HCT116 (cell line): Measurements from ENCODE around the gene ACKR3. TPM values are rescaled to one million over a fixed set of nuclear protein-coding genes. Genes with fewer than 3 reads are reported as not detected.

Source experiments
- ATAC-seq: fragments of 200-7000 bp; cut with Tn5 transposase; 2 replicates; pipeline ENCODE4 v1.9.1; 2020; ENCODE audit warnings: mild to moderate bottlenecking, moderate library complexity
- BruUV-seq: library from RNA; stranded (reverse); fragments of 400-500 nt; replicated peaks from 2 replicates; lab custom pipeline; 2021; lab: Mats Ljungman, UMichigan
- CTCF ChIA-PET: fragments of 300-600 bp; sonication (Branson Sonifier 250); formaldehyde crosslinking; loops from one replicate; lab custom pipeline; 2021; ENCODE audit warnings: antibody characterized with exemption; lab: Charles Lee
- POLR2A ChIA-PET: fragments of 300-600, 350-600 bp; sonication (Branson Sonifier 250); formaldehyde crosslinking; loops from one replicate; lab custom pipeline; 2021; ENCODE audit warnings: antibody characterized with exemption; lab: Charles Lee
- RAD21 ChIA-PET, 2 experiments: fragments of 300-600 bp; sonication (Branson Sonifier 250); formaldehyde crosslinking; loops; one replicate each; lab custom pipeline; 2023; ENCODE audit warnings: low total read pairs in 2 of 2; ENCODE audit not compliant: uncharacterized antibody in 2 of 2, unreplicated experiment in 2 of 2, low non-redundant PET in 1 of 2; lab: Charles Lee
- DNase-seq: peaks from one replicate; pipeline ENCODE4 v3.0.0-alpha.2; 2010; ENCODE audit warnings: low read depth, low spot score
- H2AFZ ChIP-seq: fragments of 200-600 bp; shearing (Covaris generic), sonication (generic); 2 replicates; pipeline ENCODE4 v1.6.1; 2017; ENCODE audit warnings: low read depth, mixed run types, mixed read lengths, antibody characterized with exemption, low read length; ENCODE audit not compliant: poor library complexity, severe bottlenecking
- H3K27ac ChIP-seq: 2 replicates; pipeline ENCODE4 v1.5.1; 2012; ENCODE audit warnings: low read depth, low read length
- H3K27me3 ChIP-seq: fragments of 200-600 bp; sonication (generic); 2 replicates; pipeline ENCODE4 v1.6.1; 2016; ENCODE audit warnings: mixed run types, low read length, mixed read lengths; ENCODE audit not compliant: insufficient read depth
- H3K36me3 ChIP-seq, 2 experiments: fragments of 200-500 bp in 1 of 2; fragments of 200-600 bp in 1 of 2; sonication (Bioruptor generic) in 1 of 2; sonication (generic) in 1 of 2; 2 replicates each; pipeline versions ENCODE4 v1.5.1 to v1.6.1; 2014 to 2016; ENCODE audit warnings: low read length in 2 of 2, inconsistent platforms in 1 of 2, mixed read lengths in 1 of 2, mixed run types in 1 of 2; ENCODE audit not compliant: insufficient read depth in 2 of 2, control insufficient read depth in 1 of 2
- H3K4me1 ChIP-seq, 2 experiments: fragments of 200-600 bp in 1 of 2; sonication (generic) in 1 of 2; 2 replicates each; pipeline versions ENCODE4 v1.5.1 to v1.6.1; 2012 to 2017; ENCODE audit warnings: low read length in 2 of 2, inconsistent platforms in 1 of 2, mild to moderate bottlenecking in 1 of 2, mixed read lengths in 1 of 2, mixed run types in 1 of 2, moderate library complexity in 1 of 2; ENCODE audit not compliant: insufficient read depth in 2 of 2, control insufficient read depth in 1 of 2
- H3K4me2 ChIP-seq: fragments of 200-600 bp; sonication (generic); 2 replicates; pipeline ENCODE4 v1.6.1; 2017; ENCODE audit warnings: mixed run types, low read length, mixed read lengths
- H3K4me3 ChIP-seq, 2 experiments: fragments of 200-600 bp in 1 of 2; sonication (generic) in 1 of 2; replicated peaks in 1 of 2; 2 replicates each; pipeline ENCODE4 v1.5.1; 2011 to 2016; ENCODE audit warnings: low read length in 2 of 2, control low read depth in 1 of 2, low read depth in 1 of 2, mild to moderate bottlenecking in 1 of 2, mixed read lengths in 1 of 2, mixed run types in 1 of 2
- H3K79me2 ChIP-seq: fragments of 200-600 bp; sonication (generic); 2 replicates; pipeline ENCODE4 v1.6.1; 2017; ENCODE audit warnings: mild to moderate bottlenecking, mixed run types, low read length, moderate library complexity, mixed read lengths; ENCODE audit not compliant: insufficient read depth
- H3K9ac ChIP-seq: fragments of 200-600 bp; sonication (generic); 2 replicates; pipeline ENCODE4 v1.6.1; 2016; ENCODE audit warnings: low read length, mixed read lengths
- H3K9me2 ChIP-seq: fragments of 200-600 bp; sonication (generic), shearing (Covaris generic); 2 replicates; pipeline ENCODE4 v1.6.1; 2017; ENCODE audit warnings: mixed run types, mild to moderate bottlenecking, moderate library complexity; ENCODE audit not compliant: insufficient read depth
- H3K9me3 ChIP-seq, 2 experiments: fragments of 200-500 bp in 1 of 2; fragments of 200-600 bp in 1 of 2; sonication (Bioruptor generic) in 1 of 2; sonication (generic) in 1 of 2; 2 replicates each; pipeline ENCODE4 v1.6.1; 2014 to 2017; ENCODE audit warnings: low read length in 2 of 2, mixed read lengths in 2 of 2, inconsistent platforms in 1 of 2, low read depth in 1 of 2, mild to moderate bottlenecking in 1 of 2, mixed run types in 1 of 2, moderate library complexity in 1 of 2; ENCODE audit not compliant: control insufficient read depth in 1 of 2, insufficient read depth in 1 of 2
- H4K20me1 ChIP-seq: fragments of 200-600 bp; sonication (generic), shearing (Covaris generic); 2 replicates; pipeline ENCODE4 v1.6.1; 2017; ENCODE audit warnings: mixed run types, mild to moderate bottlenecking, moderate library complexity; ENCODE audit not compliant: insufficient read depth
- CEBPB ChIP-seq: IDR thresholded peaks from 2 replicates; pipeline ENCODE4 v1.6.1; 2012; ENCODE audit warnings: low read depth
- ELF1 ChIP-seq: IDR thresholded peaks from 2 replicates; pipeline ENCODE4 v1.6.1; 2012; ENCODE audit warnings: low read depth, borderline replicate concordance
- TCF7L2 ChIP-seq: IDR thresholded peaks from 2 replicates; pipeline ENCODE4 v1.7.0; 2011; ENCODE audit warnings: borderline replicate concordance, inconsistent platforms; ENCODE audit not compliant: insufficient read depth, insufficient read length; ENCODE audit errors: extremely low read depth
- ZFX ChIP-seq: fragments of 450-650 bp; IDR thresholded peaks from 2 replicates; pipeline ENCODE4 v1.6.1; 2017
- intact Hi-C: fragments of 100-400 bp; cut with micrococcal nuclease; formaldehyde crosslinking; loops from 2 replicates; pipeline ENCODE4 v1.10.0; 2022
- total RNA-seq: library from RNA; stranded (reverse); gene quantifications from one replicate; pipeline ENCODE4 v1.2.1, GENCODE V29; 2021; ENCODE audit not compliant: unreplicated experiment
- TF ChIP-seq, protein P1 (sequence below): IDR thresholded peaks from 2 replicates; pipeline ENCODE4 v1.6.1; 2012; ENCODE audit warnings: low read depth

The ACKR3 gene
- total RNA-seq, 1 experiment from 2014 or later, result 0.20 TPM

DNA sequence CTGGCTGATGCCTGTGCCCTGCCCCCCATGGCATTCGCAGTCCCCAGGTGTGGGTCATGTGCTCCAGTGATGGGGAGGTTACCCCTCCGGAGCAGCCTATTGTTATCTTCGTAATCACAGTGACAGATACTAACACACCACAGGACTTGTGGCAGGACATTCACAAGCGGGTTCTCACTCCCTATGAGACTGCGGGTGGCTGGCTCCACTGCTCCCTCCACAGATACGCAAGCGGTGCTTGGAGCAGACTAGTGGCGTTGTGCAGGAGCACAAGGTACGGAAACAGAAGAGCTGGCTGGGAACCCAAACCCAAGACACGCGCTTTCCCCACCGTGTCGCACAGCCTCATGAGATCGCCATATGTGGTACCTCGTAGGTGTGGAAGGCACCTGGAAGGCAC lies 52.2 kb downstream of the ACKR3 start:
- H3K9me2 ChIP-seq, result no peaks in the 10 kb centered on the region
- no peaks in the 10 kb centered on the region for H4K20me1 ChIP-seq
- no peak for DNase-seq
- H3K9ac ChIP-seq, result no peak overlapping the region
- no peaks in the 10 kb centered on the region for H3K36me3 ChIP-seq
- H3K27me3 ChIP-seq, result peaks cover 67% of the 10 kb centered on the region
- intact Hi-C loops, result no loop called here
- CTCF ChIA-PET, result no interaction called here
- H2AFZ ChIP-seq, result no peak overlapping the region
- TF ChIP-seq, protein P1, sequence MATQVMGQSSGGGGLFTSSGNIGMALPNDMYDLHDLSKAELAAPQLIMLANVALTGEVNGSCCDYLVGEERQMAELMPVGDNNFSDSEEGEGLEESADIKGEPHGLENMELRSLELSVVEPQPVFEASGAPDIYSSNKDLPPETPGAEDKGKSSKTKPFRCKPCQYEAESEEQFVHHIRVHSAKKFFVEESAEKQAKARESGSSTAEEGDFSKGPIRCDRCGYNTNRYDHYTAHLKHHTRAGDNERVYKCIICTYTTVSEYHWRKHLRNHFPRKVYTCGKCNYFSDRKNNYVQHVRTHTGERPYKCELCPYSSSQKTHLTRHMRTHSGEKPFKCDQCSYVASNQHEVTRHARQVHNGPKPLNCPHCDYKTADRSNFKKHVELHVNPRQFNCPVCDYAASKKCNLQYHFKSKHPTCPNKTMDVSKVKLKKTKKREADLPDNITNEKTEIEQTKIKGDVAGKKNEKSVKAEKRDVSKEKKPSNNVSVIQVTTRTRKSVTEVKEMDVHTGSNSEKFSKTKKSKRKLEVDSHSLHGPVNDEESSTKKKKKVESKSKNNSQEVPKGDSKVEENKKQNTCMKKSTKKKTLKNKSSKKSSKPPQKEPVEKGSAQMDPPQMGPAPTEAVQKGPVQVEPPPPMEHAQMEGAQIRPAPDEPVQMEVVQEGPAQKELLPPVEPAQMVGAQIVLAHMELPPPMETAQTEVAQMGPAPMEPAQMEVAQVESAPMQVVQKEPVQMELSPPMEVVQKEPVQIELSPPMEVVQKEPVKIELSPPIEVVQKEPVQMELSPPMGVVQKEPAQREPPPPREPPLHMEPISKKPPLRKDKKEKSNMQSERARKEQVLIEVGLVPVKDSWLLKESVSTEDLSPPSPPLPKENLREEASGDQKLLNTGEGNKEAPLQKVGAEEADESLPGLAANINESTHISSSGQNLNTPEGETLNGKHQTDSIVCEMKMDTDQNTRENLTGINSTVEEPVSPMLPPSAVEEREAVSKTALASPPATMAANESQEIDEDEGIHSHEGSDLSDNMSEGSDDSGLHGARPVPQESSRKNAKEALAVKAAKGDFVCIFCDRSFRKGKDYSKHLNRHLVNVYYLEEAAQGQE, result no peak
- H3K79me2 ChIP-seq, result no peaks in the 10 kb centered on the region
- POLR2A ChIA-PET, result no interaction called here
- no TSS peak for BruUV-seq
- H3K4me3 ChIP-seq, result no peak overlapping the region
- no peaks in the 10 kb centered on the region for H3K9me3 ChIP-seq
- H3K4me1 ChIP-seq, result no peaks in the 10 kb centered on the region
- no peak overlapping the region for H3K4me2 ChIP-seq
- no peak overlapping the region for H3K27ac ChIP-seq
- RAD21 ChIA-PET, result no interaction called here
- ATAC-seq, result no peak

DNA sequence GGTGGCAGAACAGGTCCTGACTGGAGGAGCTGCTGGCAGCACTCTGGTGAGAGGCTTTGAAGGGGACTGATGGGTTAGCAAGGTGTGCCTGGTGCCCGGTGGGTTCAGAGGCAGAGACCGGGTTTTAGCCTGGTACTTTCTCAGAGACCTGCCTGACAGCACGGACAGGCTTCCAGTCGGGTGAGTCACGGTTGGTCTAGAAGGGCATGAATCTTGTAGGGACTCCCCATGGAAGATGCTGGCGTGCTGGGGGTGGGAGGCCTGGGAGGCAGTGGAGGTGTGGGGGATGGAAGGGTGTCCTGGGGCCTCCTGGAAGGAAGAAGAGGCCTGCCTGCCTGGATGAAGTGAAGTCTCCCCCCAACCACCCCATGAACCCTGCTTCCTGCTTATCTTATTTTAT lies 52.6 kb downstream of the ACKR3 start:
- Histone ChIP-seq H3K9me2 (no peaks in the 10 kb centered on the region), H3K4me1 (no peaks in the 10 kb centered on the region), H3K9me3 (no peaks in the 10 kb centered on the region), H3K4me2 (no peak overlapping the region), H3K4me3 (no peak overlapping the region), H3K79me2 (no peaks in the 10 kb centered on the region), H4K20me1 (no peaks in the 10 kb centered on the region), H3K9ac (no peak overlapping the region), H3K36me3 (no peaks in the 10 kb centered on the region)
- POLR2A ChIA-PET, result no interaction called here
- RAD21 ChIA-PET, result no interaction called here
- BruUV-seq, result no TSS peak
- DNase-seq, result no peak
- intact Hi-C loops, result no loop called here
- ATAC-seq, result no peak
- no peak for TF ChIP-seq ZFX
- TF ChIP-seq TCF7L2, result no peak
- TF ChIP-seq CEBPB, result no peak
- TF ChIP-seq ELF1, result no peak
- TF ChIP-seq, all 23 proteins: peak for 0
- CTCF ChIA-PET, result no interaction called here
- Histone ChIP-seq H2AFZ (no peak overlapping the region), H3K27ac (no peak overlapping the region), H3K27me3 (peaks cover 66% of the 10 kb centered on the region)
